Fibroblast of the conjunctiva (primary cell): ENCODE measurements around the gene AVPR2.

ENCODE experiments used
- DNase-seq: peaks from one replicate; pipeline ENCODE4 v3.0.0-alpha.2; 2010; ENCODE audit warnings: low read depth

AVPR2 gene

GRCh38 chrX:153913701-153914100 is 9.2 kb downstream of the AVPR2 start:
- DNase-seq, result no peak

- no peak for DNase-seq
Measured at GRCh38 chrX:153917869-153918268, 13.4 kb downstream of the AVPR2 start.

- no peak for DNase-seq
Measured at GRCh38 chrX:153919281-153919680, 14.8 kb downstream of the AVPR2 start.

GRCh38 chrX:153920546-153920945 is 16.1 kb downstream of the AVPR2 start:
- no peak for DNase-seq

- DNase-seq, result no peak
Measured at GRCh38 chrX:153921070-153921469, 16.6 kb downstream of the AVPR2 start.

- DNase-seq, result no peak
Measured at GRCh38 chrX:153921511-153922446, 17.3 kb downstream of the AVPR2 start.

GRCh38 chrX:153922932-153923857 is 18.7 kb downstream of the AVPR2 start:
- DNase-seq, result peak; percentile 55

GRCh38 chrX:153924149-153924861 is 19.8 kb downstream of the AVPR2 start:
- DNase-seq, result peak; percentile 38

- no peak for DNase-seq
Measured at GRCh38 chrX:153925387-153925738, 20.9 kb downstream of the AVPR2 start.

GRCh38 chrX:153925739-153926551 is 21.5 kb downstream of the AVPR2 start, which contains the start of gene ARHGAP4:
Gene ARHGAP4, minus strand, starts transcription at chrX:153926264. Its CDS starts 62 bp downstream, at chrX:153926202.
- DNase-seq, result no peak

- DNase-seq, result no peak
Measured at GRCh38 chrX:153926552-153926857, 22.0 kb downstream of the AVPR2 start.

- no peak for DNase-seq
Measured at GRCh38 chrX:153926858-153927671, 22.6 kb downstream of the AVPR2 start.

GRCh38 chrX:153927672-153927921 is 23.1 kb downstream of the AVPR2 start:
- no peak for DNase-seq

- DNase-seq, result peak; percentile 97
Measured at GRCh38 chrX:153927922-153928760, 23.7 kb downstream of the AVPR2 start.

GRCh38 chrX:153928846-153929245 is 24.4 kb downstream of the AVPR2 start:
- no peak for DNase-seq

- no peak for DNase-seq
Measured at GRCh38 chrX:153929576-153929975, 25.1 kb downstream of the AVPR2 start.

GRCh38 chrX:153930011-153930910 is 25.8 kb downstream of the AVPR2 start:
- DNase-seq, result no peak

- DNase-seq, result no peak
Measured at GRCh38 chrX:153931151-153931550, 26.7 kb downstream of the AVPR2 start.

- DNase-seq, result no peak
Measured at GRCh38 chrX:153931748-153932147, 27.3 kb downstream of the AVPR2 start.
